Astrocyte of the spinal cord (primary cell): ENCODE data around the gene SPATA22.
"Not testable (repeated sequence)": the region's sequence is repeated elsewhere in the genome, so short reads cannot be mapped to it uniquely, and the experiment has no call there.

Experiments
- DNase-seq: peaks from one replicate; pipeline ENCODE4 v3.0.0; 2011; ENCODE audit warnings: low read depth, low spot score
- H3K4me3 ChIP-seq: 2 replicates; pipeline ENCODE4 v1.5.1; 2011; ENCODE audit warnings: low read depth, mild to moderate bottlenecking, low read length, moderate library complexity
- in situ Hi-C: cut with HindIII; loops from 2 replicates; pipeline ENCODE4 v1.10.0; 2017; ENCODE audit warnings: low sequenced_read_pairs
- TF ChIP-seq, protein P1 (sequence below): IDR thresholded peaks from 2 replicates; pipeline ENCODE4 v1.5.1; 2012; ENCODE audit warnings: low read depth, mild to moderate bottlenecking, low read length, inconsistent platforms

The SPATA22 gene

DNA sequence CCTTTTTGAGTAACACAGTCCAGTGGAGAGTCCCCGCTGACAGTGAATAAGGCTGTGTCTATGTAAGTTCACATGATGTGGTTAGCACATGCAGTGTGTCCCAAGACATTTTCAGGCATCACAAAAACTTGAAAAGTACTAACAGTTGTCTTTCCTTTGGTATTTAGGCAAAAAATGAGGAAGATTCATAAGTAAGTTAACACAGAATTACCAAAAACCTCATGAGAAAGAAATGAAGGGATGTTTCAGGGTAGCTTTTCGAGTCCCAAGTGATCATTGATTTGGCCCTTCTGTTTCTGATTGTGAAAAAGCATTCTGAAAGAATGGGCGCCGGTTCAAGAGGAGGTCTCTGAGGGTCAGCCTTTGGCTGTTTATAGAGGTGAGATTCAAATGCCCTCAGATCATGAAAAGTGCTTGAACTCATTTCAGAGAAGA lies 3.6 kb upstream of the SPATA22 start:
- in situ Hi-C loops: no loop called here
- H3K4me3 ChIP-seq: no peak overlapping the region
- no peak for DNase-seq
- TF ChIP-seq, protein P1, sequence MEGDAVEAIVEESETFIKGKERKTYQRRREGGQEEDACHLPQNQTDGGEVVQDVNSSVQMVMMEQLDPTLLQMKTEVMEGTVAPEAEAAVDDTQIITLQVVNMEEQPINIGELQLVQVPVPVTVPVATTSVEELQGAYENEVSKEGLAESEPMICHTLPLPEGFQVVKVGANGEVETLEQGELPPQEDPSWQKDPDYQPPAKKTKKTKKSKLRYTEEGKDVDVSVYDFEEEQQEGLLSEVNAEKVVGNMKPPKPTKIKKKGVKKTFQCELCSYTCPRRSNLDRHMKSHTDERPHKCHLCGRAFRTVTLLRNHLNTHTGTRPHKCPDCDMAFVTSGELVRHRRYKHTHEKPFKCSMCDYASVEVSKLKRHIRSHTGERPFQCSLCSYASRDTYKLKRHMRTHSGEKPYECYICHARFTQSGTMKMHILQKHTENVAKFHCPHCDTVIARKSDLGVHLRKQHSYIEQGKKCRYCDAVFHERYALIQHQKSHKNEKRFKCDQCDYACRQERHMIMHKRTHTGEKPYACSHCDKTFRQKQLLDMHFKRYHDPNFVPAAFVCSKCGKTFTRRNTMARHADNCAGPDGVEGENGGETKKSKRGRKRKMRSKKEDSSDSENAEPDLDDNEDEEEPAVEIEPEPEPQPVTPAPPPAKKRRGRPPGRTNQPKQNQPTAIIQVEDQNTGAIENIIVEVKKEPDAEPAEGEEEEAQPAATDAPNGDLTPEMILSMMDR: no peak

DNA sequence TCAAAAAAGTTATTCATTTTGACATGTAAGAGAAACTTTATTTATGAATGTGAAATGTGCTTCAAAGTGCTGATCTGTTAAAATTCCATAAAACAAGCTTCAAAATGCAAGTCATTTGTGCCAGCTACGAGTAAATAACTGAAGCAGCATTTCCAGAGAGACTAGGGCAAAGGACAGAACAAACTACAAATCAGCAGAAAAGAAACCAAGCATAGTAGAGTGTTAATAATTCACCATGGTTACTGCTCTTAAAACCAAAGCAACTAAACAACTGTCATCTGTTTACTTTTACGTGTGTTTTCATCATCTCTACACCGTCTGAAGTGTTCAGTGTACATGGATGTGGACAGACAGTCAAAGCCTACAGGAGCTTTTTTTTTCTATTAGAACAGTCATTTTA lies 2.6 kb upstream of the SPATA22 start:
- no peak for DNase-seq
- H3K4me3 ChIP-seq: no peak overlapping the region
- in situ Hi-C loops: no loop called here
- TF ChIP-seq, protein P1: no peak

DNA sequence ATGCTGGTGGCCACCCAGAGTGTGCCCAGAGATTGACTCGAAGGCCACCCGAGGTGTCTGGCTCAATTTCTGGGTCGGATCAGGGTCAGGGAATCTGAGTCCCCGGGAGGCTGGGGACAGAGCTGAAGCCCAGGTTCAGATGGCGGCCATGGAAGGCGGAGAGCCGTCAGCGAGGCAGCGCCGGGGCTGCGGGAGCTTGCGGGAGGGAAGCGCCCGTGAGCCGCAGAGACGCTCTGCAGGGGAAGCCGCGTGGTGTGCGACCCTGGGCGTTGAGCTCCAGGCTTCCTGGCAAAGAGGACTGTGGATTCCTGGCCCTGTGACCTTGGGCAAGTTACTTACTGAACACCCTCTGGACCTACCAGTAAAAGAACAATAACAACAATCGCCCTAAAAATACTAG lies 518 bp upstream of the SPATA22 start:
- no peak overlapping the region for H3K4me3 ChIP-seq
- TF ChIP-seq, protein P1: no peak
- in situ Hi-C loops: no loop called here
- DNase-seq: no peak

DNA sequence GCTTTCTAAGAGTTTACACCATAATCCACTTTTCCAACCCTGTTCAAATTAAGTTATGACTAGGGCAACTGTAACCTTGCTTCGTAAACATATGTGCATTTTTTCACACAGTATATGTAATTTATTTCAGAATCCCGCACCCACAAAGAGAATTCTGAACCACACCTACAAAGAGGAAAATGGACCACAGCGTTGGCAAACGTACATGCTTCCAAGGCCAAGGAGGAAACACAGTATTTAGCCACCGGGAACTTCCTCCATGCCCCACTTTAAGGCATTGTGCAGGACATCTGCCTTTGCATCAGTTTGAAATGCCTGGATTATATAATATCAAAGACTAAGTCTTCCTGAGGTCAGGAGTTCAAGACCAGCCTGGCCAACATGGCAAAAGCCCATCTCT lies 2.1 kb downstream of the SPATA22 start:
- TF ChIP-seq, protein P1: no peak
- no peak overlapping the region for H3K4me3 ChIP-seq
- in situ Hi-C loops: no loop called here
- DNase-seq: no peak

DNA sequence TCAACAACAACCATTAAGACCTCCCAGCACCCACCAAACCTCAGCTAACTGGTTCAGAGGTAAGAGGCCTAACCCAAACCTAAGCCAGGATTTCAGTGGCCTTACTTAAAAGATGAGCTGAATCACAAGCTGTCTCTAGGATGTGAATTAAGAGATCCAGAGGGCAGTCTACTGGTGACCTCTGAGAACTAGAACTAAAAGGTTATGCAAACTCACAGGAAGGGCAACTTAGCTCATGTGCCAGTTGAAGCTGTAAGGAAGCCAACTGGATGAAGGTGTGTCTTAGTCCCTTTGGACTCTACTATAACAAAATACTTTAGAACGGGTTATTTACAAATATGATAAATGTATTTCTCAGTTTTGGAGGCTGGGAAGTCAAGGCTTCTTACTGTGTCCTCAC lies 5.3 kb downstream of the SPATA22 start:
- in situ Hi-C loops, H3K4me3 ChIP-seq, DNase-seq: not testable (repeated sequence)

DNA sequence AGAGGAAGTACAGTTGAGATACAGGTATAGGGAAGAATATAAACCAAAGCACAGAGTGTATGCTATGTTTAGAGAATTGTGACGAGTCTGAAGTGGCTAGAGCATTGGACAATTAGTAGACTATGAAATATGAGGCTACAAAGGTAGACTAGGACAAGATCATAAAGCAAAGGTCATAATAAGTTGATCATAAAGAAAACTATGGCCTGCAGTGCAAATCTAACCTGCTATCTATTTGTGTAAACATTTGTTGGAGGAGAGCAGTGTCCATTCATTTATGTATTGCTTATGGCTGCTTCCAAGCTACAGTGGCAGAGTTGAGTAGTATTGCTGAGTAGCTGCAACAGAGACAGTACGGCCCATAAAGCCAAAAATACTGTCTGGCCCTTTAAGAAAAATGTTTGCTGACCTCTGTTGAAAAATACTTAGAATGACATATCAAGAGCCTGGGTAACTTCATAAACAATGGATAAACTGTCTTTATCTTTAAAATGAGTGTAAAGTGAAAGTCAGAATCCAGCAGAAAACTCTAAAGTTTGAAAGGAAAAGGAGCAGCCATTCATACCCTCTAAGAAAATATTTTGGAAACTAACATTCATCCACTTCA lies 23.5 kb downstream of the SPATA22 start:
- no peak overlapping the region for H3K4me3 ChIP-seq
- TF ChIP-seq, protein P1: no peak
- no peak for DNase-seq
- in situ Hi-C loops: no loop called here

DNA sequence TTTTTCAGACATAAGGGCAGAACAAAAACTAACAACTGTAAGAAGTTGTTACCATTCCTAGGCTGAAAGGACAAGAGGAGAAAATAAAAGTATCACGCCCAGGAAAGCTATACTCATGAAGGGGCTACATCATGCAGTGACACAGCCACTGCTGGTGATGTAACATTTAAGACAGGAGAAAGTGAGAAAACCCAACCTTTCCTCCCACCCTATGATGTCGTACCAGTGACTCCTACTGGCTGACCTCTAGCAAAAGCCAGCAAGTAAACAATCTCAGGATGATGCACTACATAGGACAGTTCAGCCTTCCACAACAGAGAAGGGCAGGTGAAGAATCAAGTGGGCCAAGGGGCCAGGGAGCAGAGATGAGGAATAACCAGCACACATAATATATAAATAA lies 24.0 kb downstream of the SPATA22 start:
- in situ Hi-C loops: no loop called here
- DNase-seq: no peak
- no peak overlapping the region for H3K4me3 ChIP-seq
- TF ChIP-seq, protein P1: no peak
